DLD1 (cell line): ENCODE data around the gene TMEM235.
"Not testable (repeated sequence)": the region's sequence is repeated elsewhere in the genome, so short reads cannot be mapped to it uniquely, and the experiment has no call there.

Experiments
- in situ Hi-C: cut with HindIII; loops from 2 replicates; pipeline ENCODE4 v1.10.0; 2017; ENCODE audit warnings: low sequenced_read_pairs

Gene TMEM235

DNA sequence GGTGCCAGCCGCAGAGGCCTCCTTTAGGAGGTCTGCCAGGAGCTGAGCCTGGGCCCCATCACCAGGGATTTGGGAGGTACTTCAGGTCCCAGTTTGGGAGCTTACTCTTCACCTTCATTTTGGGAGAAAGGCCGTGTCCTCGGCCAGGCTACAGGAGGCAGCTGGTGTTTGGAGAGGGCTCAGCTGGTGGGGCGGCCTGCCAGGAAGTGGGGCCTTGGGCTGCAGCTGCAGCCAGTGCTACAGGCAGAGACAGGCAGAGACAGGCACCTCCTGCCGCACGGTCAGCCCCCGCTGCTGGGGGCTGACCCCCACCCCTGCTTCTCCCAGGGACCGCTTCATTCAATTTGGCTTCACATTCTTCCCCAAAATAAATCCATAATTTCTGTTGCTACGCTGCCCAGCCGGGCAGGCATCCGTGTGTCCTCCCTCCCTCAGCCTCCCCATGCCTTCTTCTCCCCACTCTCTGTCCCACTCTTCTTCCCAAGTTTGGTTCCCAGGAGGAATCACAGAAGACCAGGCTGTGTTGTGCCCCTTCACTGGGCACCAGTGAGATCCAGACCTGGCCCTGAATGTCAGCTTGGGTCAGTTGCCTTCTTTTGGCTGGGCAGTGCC lies 6.1 kb downstream of the TMEM235 start:
- in situ Hi-C loops: no loop called here

DNA sequence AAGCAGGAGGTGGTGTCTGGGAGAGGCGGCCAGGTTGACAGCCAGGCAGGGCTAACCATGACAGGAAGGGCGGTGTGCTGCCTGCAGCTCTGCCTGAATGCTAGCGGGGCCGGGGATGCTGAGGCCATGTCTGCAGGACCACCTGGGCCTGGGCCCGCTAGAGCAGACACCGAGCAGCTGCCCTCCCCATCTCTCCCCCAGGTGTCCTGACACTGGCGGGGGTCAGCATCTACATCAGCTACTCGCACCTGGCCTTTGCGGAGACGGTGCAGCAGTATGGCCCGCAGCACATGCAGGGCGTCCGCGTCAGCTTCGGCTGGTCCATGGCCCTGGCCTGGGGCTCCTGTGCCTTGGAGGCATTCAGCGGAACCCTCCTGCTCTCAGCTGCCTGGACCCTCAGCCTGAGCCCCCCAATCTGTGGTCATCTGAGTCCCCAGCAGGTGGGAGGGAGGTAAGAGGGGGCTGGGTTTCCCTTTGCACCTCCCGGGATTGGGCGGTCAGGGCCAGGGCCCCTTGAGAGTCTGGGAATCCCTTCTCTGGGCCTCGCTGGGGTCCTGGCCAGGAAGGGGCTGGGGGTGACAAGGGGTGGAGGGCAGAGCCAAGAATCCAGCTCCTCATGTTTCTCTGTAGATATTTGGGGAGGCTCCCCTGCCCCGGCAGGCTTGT lies 7.5 kb downstream of the TMEM235 start:
- in situ Hi-C loops: no loop called here

DNA sequence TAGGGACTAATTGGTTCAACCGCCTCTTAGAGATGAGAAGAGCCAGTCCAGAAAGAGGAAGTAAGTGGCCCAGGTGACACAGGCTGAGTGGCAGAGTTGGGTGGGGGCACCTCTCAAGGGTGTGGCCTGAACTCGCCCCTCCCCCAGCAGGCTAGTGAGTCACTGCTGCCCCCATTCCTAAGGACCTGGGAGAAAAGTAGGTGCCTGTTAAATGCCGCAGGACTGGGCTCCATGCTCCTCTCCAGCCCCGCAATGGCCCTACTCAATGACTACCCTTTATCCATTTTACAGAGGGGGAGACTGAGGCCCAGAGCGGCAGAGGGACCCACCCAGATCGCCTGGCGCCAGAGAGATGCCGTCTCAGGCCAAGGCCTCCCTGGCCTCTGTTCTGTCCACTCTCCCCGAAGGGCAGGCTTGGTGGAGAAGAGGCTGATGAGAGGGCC lies 8.1 kb downstream of the TMEM235 start:
- in situ Hi-C loops: no loop called here

DNA sequence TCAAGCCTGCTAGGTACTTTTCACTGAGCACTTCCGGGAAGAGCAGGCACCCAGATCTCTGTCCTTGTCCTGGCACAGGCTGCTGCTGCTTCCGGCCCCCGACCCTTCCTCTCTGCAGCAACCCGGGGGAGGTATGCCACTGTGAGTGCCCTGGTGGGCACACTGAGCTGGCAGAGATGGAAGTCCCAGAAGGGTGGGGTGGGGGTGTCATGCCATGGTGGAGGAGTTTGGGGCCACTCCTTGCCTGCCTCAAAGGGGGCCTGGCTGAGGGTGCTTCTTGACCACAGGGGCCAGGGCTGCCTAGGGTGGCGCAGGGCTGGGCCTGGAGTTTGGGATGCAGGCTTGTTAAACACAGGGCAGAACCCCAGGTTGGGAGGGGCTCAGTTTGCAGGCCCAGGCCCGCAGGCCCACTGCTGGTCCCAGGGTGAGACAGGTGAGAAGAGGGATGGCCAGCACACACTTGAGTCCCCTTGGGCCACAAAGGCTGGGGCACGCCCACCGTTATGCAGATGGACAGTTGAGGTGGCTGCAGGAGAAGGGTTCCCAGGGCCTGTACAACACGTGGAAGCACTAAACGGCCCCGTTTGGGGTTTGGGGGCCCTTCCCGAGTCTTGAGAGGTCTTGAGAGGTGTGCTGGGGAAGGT lies 8.7 kb downstream of the TMEM235 start:
- in situ Hi-C loops: no loop called here

DNA sequence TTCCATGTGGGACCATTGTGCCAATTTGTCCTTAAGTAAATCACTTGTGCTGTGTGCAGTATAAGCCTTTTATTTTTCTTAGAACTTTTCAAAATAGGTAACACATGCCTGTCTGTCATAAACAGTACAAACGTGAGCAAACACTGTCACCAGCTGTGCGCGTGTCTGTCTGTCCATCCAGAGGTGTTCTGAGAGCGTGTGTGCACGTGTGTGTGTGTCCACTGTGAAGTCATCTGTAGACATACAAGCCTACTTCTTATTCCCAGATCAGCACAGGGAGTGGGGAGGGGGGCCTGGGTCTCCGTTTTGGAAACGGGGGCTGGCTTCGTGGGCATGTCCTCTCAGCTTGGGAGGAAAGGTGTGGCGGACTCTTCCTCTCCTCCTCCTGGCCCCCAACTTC lies 9.4 kb downstream of the TMEM235 start:
- in situ Hi-C loops: no loop called here

DNA sequence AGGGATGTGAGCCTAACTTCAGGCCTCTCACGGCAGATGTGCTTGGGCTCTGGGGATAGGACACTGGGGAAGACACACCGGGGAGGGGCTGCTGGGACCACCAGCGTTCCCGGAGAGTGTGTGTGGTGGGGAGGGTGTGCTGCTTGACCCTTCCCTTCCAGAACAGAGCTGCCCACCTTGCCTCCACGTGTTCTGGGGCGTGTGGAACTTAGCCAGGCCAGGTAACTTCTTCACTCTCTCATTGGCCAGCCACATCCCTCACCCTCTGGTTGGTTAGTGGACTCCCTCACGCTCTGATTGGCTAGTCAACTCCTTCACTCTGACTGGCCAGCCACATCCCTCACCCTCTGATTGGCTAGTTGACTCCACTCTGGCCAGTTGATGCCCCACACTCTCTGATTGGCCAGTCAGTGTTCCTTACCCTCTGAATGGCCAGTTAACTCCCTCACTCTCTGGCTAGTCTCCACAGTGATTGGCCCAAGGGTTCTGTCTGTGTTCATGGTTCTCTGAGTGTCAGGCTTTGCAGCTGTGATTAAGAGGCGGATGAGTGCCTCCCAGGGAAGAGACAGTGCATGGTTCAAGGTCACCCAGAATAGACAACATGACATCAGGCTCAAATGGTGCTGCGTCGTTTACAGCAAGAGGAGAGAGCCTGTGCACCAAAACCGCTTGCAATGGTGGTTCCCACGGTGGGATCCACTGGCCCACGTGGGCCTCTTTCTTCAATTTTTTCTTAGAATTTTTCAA lies 10.0 kb downstream of the TMEM235 start:
- in situ Hi-C loops: no loop called here

DNA sequence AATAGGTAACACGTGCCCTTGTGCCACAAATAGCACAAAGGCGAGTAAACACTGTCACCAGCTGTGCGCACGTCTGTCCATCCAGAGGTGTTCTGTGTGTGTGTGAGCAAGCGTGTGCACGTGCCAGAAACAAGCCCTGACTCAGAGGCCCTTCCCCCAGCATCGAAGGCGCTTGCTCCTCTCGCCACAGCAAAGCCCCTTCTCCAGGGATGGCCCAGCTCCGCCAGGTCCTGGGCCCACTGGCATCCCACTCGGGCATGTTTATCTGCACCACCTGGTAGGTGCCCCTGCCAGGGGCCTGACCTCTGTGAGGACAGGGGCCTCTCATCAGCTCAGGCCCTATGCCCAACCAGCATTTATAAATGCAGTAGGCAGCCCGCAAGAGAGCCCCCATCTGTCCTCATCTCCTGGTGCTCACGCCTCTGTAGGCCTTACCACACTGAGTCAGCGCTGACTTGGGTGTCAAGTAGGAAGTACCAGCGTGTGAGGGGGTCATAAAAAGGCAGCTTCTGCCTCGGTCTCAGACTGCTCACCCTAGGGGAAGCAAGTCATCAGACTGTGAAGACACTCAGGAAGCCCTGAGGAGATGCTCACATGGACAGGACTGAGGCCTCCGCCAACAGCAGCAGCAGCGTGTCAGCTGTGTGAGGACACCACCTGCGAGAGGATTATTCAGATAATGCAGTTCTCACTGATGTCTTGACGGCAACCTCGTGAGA lies 10.8 kb downstream of the TMEM235 start:
- in situ Hi-C loops: no loop called here

DNA sequence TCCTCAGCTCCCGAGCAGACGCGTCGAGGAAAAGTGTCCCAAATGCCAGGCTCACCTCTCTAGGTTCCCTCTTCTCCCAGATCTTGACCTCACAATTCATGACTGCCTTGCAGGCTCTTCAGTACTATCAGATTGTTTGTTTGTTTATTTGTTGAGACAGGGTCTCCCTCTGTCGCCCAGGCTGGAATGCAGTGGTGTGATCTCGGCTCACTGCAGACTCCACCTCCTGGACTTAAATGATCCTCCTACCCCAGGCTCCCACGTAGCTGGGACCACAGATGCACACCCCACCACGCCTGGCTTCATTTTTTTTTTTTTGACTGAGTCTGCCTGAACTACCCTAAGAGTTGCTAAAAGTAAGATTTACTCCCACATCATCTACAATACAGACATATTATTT lies 15.9 kb downstream of the TMEM235 start:
- in situ Hi-C loops: no loop called here

DNA sequence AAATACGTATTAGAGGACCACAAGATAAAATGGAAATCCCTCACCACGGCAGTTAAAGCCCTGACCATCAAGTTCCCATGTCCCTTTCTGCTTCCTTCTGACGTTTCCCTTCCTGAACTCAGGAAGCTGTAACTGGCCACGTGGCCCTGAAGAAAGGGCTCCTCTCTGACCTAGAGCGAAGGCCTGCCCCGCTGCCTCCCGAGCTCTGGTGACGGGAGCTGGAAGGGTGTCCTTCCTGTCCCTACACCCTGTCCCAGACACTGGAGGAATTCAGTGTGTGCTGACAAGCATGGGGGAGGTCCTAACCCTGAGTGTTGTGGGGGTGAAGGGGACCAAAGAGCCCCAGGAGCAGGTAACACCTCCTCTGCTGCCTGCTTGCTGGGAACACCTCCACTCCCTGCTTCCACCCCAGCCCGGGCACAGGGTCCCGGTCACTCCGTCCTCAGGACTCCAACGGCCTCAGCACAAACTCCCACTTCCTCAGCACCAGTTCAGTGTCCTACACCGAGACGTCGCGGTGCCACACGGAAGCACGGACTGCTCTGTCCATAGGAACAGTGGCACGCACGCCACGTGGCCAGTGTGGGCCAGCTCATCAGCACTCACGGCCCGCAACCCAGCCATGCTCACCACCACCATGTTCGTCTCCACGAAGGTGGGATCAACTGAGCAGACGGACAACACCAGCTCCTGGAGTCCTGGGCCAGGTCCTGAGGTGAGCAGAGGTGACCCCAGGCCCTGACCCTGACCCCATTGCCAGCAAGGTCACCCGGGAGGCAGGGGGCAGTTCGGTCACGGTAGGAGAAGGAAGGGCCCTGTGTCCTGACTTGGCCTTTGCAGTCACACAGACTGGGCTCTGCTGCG lies 16.9 kb downstream of the TMEM235 start:
- in situ Hi-C loops: no loop called here

DNA sequence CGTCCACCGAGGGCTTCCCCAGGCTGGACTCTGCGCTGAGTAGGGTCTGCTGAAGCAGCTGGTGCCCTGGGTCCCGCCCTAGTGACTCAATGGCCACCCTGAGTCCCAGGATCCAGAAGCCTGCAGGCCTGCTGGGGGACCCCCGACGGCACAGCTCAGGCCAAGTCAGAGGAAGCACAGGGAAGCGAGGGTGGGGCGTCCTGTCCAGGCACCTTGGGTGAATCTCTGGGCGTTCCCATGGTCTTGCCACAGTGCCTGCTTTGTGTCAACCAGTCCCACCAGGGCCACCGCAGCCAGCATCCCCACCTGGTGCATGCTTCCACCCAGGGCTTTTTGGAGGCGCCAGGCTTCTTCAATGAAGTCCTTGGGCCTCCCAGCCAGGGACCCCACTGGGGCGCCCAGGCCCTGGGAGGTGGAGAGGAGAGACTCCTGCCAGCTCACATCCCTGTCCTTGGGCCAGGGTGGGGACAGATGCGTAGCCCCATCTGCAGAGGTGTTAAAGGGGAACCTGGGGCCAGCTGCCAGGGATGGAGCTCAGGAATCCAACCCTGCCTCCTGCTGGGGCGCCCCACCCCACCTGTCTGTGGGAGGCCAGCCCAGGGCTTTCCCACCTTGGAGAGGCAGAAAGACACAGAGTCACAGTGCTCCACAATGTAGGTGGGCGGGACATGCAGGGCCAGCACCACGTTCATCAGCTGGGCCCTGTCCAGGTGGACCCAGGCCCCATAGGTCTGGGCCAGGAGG lies 17.8 kb downstream of the TMEM235 start:
- in situ Hi-C loops: no loop called here

DNA sequence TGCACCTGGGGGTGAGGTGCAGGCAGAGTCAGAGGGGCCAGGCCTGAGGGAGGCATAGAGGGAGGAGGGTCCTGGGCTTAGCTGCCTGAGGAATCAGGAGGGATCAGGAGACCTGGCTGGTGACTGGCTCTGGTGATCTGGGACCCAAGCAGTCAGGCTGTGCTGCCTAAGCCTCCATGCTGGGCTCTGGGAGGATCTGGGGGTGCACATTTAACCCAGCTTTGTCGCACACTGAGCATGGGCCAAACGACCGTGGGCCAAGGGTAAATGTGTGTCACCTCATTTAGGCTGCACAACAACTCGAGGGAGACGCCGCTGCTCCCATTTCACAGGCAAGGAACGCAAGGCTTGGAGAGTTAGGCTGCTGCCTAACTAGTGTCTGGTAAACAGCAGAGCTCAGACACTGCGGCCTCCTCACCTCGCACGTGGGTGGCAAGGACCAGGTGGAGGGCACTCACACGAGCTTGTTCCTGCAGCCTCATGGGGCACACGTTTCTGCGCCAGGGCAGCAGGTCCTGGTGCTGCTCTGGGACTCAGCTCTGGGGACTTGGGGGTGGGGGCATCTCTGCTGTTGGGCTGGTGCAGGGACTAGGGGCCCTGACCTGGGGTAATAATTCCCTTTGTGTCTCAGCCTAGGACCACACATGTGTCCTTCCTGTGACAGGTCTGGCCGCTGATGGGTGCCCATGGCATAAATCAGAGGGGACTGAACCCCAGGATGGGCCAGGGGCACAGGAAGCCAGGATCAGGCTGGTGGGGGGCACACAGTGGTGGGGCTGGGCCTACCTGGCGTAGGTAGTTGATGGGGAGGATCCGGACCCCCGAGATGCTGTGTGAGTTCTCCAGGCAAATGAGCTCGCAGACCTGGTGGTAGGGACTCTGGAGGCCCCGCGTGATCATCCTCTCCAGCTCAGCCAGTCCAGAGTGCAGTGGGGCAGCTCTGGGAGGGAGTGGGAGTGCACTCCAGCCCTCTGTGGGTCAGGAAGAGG lies 18.7 kb downstream of the TMEM235 start:
- in situ Hi-C loops: no loop called here

DNA sequence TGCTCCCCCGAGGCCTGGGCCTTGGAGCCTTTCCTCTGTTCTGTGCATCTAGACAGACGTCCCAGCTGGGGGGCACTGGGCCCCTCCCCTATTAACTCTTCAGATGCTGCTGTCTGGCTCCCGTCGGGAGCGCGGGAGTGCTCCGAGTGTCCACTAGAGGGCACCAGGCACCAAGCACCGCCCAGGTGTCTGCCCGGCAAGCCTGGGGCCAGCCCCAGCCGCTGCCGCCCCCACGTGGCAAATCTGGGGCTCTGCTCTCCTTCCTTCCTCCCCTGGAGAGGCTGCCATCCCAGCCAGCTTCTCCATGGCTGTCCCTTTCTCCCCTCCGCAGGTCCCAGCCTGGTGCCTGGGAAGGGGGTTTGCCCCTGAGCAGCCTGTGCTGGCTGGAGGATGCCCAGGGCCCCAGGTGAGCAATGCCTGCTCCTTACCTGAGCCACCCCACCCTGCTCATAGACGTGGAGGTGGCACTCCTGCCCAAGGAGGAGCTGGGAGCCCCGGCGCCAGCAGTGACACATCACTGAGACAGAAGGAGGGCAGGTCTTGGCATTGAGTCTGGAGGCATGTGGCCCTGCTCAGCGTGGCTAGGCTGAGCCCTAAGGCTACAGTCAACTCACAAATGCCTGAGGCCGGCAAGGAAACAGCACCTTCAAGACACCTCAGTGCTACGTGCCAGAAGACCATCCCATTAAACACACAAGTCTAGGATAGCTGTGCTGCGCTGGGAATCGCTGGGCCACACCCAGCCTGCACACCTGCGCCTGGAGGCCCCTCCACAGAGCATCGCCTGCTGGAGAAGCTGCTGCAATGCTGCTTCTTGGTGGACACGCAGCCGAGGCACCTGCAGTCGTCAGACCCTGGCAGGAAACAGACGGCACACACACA lies 19.7 kb downstream of the TMEM235 start:
- in situ Hi-C loops: no loop called here

DNA sequence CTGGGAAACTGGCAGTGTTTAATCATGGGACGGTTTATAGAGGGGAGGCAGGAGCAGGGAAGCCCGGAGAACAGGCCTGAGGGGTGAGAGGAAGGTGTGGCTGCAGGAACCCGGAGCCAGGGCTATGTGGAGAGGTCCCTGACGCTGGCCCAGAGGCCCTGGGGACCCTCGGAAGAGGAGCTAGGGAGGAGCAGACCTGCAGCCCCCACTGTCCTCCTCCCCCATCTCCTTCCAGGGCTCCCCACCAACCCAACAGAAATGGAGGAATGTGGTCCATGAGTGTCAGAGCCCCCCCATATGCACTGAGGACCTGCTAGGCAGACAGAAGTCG lies 20.3 kb downstream of the TMEM235 start:
- in situ Hi-C loops: no loop called here

DNA sequence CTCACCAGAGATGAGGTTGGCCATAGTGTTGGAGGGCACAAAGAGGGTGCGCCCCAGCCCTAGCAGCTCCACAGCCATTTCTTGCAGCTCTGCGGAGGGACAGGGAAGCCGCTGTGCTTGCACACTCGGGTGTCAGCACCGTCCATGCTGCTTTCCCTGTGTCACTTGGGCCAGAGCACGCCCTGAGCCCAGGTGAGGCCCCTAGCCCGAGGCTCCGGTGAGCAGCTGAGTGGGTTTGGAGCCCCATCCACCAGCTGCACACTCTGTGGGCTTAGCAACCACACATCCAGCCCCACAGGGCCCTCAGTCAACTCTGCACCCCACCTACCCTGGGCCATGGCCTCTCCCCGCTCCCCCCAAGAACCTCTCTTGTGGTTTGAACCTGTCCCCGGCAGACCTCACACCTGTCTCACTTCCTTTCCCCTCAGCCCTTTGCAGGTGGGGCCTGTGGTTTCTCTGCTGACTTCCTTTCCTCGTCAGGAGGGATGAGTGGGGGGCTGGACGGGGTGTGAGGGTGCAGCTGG lies 20.7 kb downstream of the TMEM235 start:
- in situ Hi-C loops: no loop called here

DNA sequence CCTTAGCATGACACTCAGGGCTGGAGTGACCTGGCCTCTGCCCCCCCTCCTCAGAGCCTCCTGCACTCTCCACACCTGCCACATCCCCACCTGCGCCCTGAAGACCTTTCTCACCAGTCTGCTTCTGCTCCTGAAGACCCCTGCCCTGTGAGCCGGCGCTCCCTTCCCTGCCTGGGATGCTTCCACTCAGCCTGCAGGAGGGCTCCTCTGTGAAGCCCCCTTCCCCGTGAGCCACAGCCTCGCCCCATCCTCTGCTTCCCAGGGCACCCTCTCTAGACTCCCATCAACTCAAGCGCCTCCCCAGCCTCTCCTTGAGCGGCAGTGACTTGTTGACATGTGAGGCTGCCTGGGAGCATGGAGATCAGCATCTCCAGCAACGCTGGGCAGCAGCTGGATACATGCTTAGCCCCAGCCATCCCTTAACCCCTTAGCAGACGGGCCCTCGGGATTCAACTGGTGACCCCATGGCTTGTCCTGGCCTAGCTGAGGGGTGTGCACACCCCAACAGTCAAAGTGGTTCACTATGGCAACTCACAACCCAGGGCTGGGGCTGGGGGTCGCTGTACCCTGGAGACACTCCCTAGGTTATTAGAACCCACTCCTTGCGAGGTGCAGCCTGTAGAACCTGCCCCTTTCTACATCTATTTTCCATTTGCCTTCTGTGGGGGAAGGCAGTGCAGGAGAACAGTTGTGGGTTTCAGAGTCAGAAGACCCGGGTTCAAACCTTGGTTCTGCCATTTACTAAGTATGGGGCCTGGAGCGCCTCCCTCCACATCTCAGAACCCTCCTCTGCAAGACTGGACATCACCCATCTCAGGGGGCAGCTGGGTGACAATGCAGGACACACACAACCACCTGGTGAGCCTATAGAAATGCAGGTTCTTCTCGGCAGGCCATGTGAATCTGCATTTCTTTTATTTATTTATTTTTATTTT lies 21.5 kb downstream of the TMEM235 start:
- in situ Hi-C loops: no loop called here

DNA sequence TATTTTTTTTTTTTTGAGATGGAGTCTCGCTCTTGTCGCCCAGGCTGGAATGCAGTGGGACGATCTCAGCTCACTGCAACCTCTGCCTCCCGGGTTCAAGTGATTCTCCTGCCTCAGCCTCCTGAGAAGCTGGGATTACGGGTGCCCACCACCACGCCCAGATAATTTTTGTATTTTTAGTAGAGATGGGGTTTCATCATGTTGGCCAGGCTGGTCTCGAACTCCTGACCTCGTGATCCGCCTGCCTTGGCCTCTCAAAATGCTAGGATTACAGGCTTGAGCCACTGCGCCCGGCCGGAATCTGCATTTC lies 22.2 kb downstream of the TMEM235 start:
- in situ Hi-C loops: not testable (repeated sequence)
